ENCODE results near the gene RASA2. TPM values are rescaled to one million over a fixed set of nuclear protein-coding genes. Genes with fewer than 3 reads are reported as not detected.

Gene RASA2
- polyA plus RNA-seq (ENCODE audit: insufficient read length in 4 of 4): 10 to 100 TPM; 18.6 to 27.8 (median 22.4) TPM

DNA sequence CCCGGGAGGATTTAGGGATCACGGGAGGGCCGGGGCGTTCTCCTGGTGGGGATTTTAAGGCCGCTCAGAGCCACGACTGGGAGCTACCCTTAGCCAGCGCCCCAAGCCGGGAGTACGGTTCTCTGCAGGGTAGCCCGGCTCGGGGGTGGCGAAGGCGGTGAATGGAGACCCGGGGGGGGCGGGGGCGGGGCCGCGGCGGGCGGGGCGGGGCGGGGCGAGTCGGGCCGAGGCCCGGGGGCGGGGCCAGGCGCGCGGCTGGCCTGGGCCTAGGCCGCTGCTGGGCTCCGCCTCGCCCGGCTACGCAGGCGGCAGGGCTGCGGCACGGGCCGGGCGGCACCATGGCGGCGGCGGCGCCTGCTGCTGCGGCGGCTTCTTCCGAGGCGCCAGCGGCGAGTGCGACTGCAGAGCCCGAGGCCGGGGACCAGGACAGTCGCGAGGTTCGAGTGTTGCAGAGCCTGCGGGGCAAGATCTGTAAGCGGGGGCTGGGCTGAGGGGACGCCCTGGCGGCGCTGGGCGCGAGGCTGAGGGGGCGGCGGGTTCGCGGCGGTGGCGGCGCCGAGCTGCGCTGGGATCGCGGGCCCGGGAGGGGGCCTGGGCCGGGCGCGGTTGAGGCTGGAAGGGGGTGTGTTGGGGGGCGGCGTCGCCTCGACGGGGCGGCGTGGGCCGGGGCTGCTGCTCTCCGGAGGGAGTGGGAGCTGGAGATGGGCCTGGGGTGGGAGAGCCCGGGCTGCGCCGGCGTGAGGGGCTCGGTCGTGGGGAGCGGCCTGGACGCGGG, at the start of gene RASA2:
TSS of gene RASA2 (plus strand) at position 282 of the 775 bp plus-strand sequence. CDS start at position 339, 57 bp downstream.
- peak; percentile 46 to 68 (median 53) for DNase-seq (ENCODE audit: low read depth in 4 of 4, low spot score in 3 of 4)

GRCh38 chr3:141439589-141439988, 47.2 kb upstream of the RASA2 start:
- no peak for DNase-seq (ENCODE audit: low read depth in 4 of 4, low spot score in 3 of 4)

GRCh38 chr3:141440942-141441341, 45.9 kb upstream of the RASA2 start:
- no peak for DNase-seq (ENCODE audit: low read depth in 4 of 4, low spot score in 3 of 4)

- no peak for DNase-seq (ENCODE audit: low read depth in 4 of 4, low spot score in 3 of 4)
Observed at GRCh38 chr3:141441381-141442364, 45.2 kb upstream of the RASA2 start.

- no peak for DNase-seq (ENCODE audit: low read depth in 4 of 4, low spot score in 3 of 4)
Observed at GRCh38 chr3:141442446-141442845, 44.4 kb upstream of the RASA2 start.

GRCh38 chr3:141442914-141443313, 43.9 kb upstream of the RASA2 start:
- no peak for DNase-seq (ENCODE audit: low read depth in 4 of 4, low spot score in 3 of 4)

GRCh38 chr3:141444586-141445285, 42.1 kb upstream of the RASA2 start:
- DNase-seq (ENCODE audit: low read depth in 4 of 4, low spot score in 3 of 4): no peak

GRCh38 chr3:141445990-141446389, 40.8 kb upstream of the RASA2 start:
- no peak for DNase-seq (ENCODE audit: low read depth in 4 of 4, low spot score in 3 of 4)

- no peak for DNase-seq (ENCODE audit: low read depth in 4 of 4, low spot score in 3 of 4)
Observed at GRCh38 chr3:141446737-141447136, 40.1 kb upstream of the RASA2 start.

DNA sequence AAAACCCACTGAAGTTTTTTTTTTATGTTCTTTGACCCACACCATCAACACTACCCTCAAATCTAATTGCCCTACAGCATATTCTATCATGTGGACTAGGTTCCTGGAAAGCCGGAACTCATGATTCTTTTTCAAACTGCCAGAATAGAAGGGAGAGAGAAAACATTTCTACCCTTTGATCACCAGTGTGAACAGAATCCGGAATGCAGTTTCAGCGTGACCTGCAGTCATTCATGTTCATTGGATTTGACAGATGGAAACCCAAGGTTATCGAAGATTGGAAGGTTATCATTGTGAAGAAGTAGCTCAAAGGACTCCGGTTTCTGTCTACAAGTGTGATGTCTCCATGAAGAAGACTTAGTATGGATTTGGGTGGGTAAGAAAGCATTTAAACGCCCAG, 39.4 kb upstream of the RASA2 start:
- DNase-seq (ENCODE audit: low read depth in 4 of 4, low spot score in 3 of 4): no peak

DNA sequence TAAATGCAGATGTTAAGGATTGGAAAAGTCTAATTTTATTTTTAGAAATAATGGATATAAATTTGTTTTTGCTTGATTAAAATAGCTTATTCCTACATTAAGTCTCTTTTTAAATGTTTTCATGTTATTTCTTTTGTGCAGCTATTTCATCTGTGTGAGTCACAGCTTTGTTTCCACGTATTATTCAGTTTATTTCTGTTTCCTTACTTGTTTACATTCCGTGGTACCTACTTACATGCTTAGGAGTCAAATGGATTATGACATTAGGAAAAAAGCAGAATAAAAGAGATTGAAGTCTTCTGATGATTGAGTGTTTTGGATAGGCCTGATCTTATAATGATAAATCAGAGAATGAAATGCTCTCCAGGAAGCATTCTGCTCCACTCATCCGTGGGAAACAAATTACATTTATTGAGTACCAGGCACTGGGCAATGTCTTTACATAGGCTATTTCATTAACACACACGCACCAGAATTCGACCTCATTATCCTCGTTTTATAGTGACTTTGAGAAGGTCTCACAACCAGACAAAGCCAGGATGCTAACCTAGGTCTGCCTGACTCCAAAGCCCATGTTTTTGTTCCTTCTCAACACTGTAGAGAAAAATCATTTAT, 38.1 kb upstream of the RASA2 start:
- DNase-seq (ENCODE audit: low read depth in 4 of 4, low spot score in 3 of 4): no peak

- DNase-seq (ENCODE audit: low read depth in 4 of 4, low spot score in 3 of 4): no peak
Observed at GRCh38 chr3:141449424-141449823, 37.4 kb upstream of the RASA2 start.

DNA sequence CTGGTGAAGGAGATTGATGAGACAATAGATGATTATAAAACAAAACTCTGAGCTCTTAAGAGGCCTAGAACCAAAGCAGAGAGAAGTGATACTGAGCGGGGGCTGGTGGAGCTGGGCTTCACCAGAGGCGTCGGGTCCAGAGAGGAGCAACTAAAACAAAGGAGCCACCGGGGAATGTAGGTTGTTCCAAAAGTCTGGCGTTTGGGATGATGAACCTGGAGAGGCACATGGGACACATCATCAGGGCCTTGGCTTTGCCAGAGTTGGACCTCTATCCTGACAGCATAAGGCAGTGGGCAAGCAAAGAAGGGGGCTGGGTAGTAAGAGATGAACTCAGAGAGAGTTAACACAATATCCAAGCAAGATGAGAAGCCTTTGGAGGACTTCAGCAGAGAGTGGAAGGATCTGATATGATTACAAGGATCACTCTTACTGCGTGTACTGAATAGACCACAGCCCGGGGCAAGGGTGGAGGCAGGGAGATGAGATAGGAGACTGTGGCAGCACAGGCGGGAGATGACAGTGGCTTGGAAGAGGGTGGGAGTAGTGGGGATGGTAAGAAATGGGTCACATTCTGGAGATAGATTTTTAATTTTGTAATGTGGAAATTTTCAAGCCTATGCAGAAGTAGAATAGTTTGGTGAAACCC, 36.0 kb upstream of the RASA2 start:
- no peak for DNase-seq (ENCODE audit: low read depth in 4 of 4, low spot score in 3 of 4)

GRCh38 chr3:141452045-141452444, 34.8 kb upstream of the RASA2 start:
- peak in 2 of 4 donors; percentile 41 to 49 for DNase-seq (ENCODE audit: low read depth in 4 of 4, low spot score in 3 of 4)

- DNase-seq (ENCODE audit: low read depth in 4 of 4, low spot score in 3 of 4): no peak
Observed at GRCh38 chr3:141452773-141453172, 34.1 kb upstream of the RASA2 start.

DNA sequence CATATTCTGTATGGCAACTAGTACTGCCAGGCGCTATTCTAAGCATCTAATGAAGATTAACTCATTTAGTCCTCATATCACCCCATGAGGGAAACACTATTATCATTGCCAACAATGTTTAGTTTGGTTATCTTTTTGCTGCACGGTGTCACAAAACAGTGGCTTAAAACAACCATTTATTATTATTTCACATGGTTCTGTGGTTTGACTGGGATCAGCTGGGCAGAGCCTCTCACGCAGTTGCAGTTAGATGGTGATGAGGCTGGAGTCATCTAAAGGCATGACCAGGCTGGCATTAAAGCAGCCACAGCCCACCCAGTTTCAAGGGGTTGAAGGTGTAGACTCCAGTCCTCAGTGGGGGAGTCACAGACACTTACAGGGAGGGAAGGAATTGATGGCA, 32.8 kb upstream of the RASA2 start:
- DNase-seq (ENCODE audit: low read depth in 4 of 4, low spot score in 3 of 4): no peak

GRCh38 chr3:141454906-141455602, 31.8 kb upstream of the RASA2 start:
- no peak for DNase-seq (ENCODE audit: low read depth in 4 of 4, low spot score in 3 of 4)

GRCh38 chr3:141455603-141456300, 31.1 kb upstream of the RASA2 start:
- DNase-seq (ENCODE audit: low read depth in 4 of 4, low spot score in 3 of 4): no peak

DNA sequence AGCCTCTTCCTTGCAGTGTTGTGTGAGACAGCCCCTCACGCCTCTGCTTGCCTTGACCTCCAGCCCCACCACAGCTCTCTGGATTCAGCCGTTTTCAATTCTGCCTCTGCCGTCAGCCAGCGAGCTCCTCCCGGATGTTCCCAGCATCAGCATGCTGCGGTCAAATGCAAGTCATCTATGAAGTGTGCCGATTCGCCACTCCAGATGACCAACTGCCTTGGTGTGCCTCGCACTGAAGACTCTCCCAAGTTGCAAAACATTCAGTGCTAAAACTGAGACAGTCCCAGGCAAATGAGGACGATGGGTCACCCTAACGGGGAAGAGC, 30.6 kb upstream of the RASA2 start:
- DNase-seq (ENCODE audit: low read depth in 4 of 4, low spot score in 3 of 4): no peak

Data from right renal pelvis (tissue), 4 donors.